HepG2 (cell line): ENCODE results near the gene MTA3. TPM values are rescaled to one million over a fixed set of nuclear protein-coding genes. Genes with fewer than 3 reads are reported as not detected.

ENCODE experiments used
- CBFB ChIP-seq: sonication (generic); formaldehyde crosslinking; IDR thresholded peaks from 2 replicates; pipeline ENCODE4 v1.4.0; 2020; ENCODE audit warnings: missing genetic modification reagents
- CHD4 ChIP-seq: fragments of 200-600 bp; sonication (generic); IDR thresholded peaks from 2 replicates; pipeline ENCODE4 v1.7.0; 2017; ENCODE audit warnings: mild to moderate bottlenecking, low read length, borderline replicate concordance
- CREB1 ChIP-seq, 2 experiments: fragments of 450-650 bp in 1 of 2; IDR thresholded peaks; 2 replicates each; pipeline ENCODE4 v1.6.1; 2016 to 2017; ENCODE audit warnings: control low read depth in 1 of 2, mild to moderate bottlenecking in 1 of 2, missing compliant biosample characterization in 1 of 2, missing genetic modification characterization in 1 of 2
- FOXA1 ChIP-seq, 2 experiments: fragments of 450-650 bp in 1 of 2; sonication (generic) in 1 of 2; formaldehyde crosslinking in 1 of 2; IDR thresholded peaks; 2 replicates each; pipeline versions ENCODE4 v1.4.0 to v1.6.1; 2016 to 2020; ENCODE audit warnings: missing genetic modification reagents in 1 of 2
- HMG20B ChIP-seq: conservative IDR thresholded peaks from 2 replicates; pipeline ENCODE4 v1.6.1; 2016; ENCODE audit warnings: missing genetic modification reagents, missing compliant biosample characterization
- HOXD1 ChIP-seq: sonication (generic); formaldehyde crosslinking; IDR thresholded peaks from 2 replicates; pipeline ENCODE4 v1.5.0; 2020; ENCODE audit warnings: missing genetic modification reagents
- KMT2B ChIP-seq: IDR thresholded peaks from 2 replicates; pipeline ENCODE4 v1.6.1; 2016; ENCODE audit warnings: missing genetic modification reagents, missing compliant biosample characterization
- NFIC ChIP-seq: IDR thresholded peaks from 2 replicates; pipeline ENCODE4 v1.6.1; 2012; ENCODE audit warnings: mild to moderate bottlenecking, low read length, inconsistent platforms
- NKX3-1 ChIP-seq: sonication (generic); formaldehyde crosslinking; IDR thresholded peaks from 2 replicates; pipeline ENCODE4 v1.5.0; 2020; ENCODE audit warnings: missing genetic modification reagents
- NR2F1 ChIP-seq, 2 experiments: fragments of 450-650 bp in 1 of 2; formaldehyde crosslinking in 1 of 2; IDR thresholded peaks; 2 replicates each; pipeline versions ENCODE4 v1.5.0 to v1.6.1; 2016 to 2020; ENCODE audit warnings: mild to moderate bottlenecking in 1 of 2, missing compliant biosample characterization in 1 of 2, missing genetic modification reagents in 1 of 2, moderate library complexity in 1 of 2
- NR2F6 ChIP-seq, 2 experiments: IDR thresholded peaks; 2 replicates each; pipeline ENCODE4 v1.6.1; 2016; ENCODE audit warnings: antibody characterized with exemption in 1 of 2, mild to moderate bottlenecking in 1 of 2
- POGZ ChIP-seq: sonication (generic); formaldehyde crosslinking; IDR thresholded peaks from 2 replicates; pipeline ENCODE4 v1.4.0; 2020; ENCODE audit warnings: mild to moderate bottlenecking, missing genetic modification reagents
- RARG ChIP-seq: sonication (generic); formaldehyde crosslinking; IDR thresholded peaks from 2 replicates; pipeline ENCODE4 v1.4.0; 2020; ENCODE audit warnings: low read depth, mild to moderate bottlenecking, missing genetic modification reagents
- THYN1 ChIP-seq: sonication (generic); formaldehyde crosslinking; IDR thresholded peaks from 2 replicates; pipeline ENCODE4 v1.8.1; 2023; ENCODE audit warnings: low read depth, mild to moderate bottlenecking, moderate library complexity, missing genetic modification reagents, borderline replicate concordance
- YEATS2 ChIP-seq: sonication (generic); formaldehyde crosslinking; IDR thresholded peaks from 2 replicates; pipeline ENCODE4 v1.4.0; 2020; ENCODE audit warnings: missing genetic modification reagents, borderline replicate concordance
- ZFP62 ChIP-seq: sonication (generic); formaldehyde crosslinking; IDR thresholded peaks from 2 replicates; pipeline ENCODE4 v1.4.0; 2020; ENCODE audit warnings: missing genetic modification reagents
- ZNF282 ChIP-seq: fragments of 450-650 bp; IDR thresholded peaks from 2 replicates; pipeline ENCODE4 v1.6.1; 2018; ENCODE audit not compliant: partially characterized antibody
- ZNF296 ChIP-seq: sonication (generic); formaldehyde crosslinking; conservative IDR thresholded peaks from 2 replicates; pipeline ENCODE4 v1.5.0; 2020; ENCODE audit warnings: mild to moderate bottlenecking, missing genetic modification reagents
- ZNF564 ChIP-seq: sonication (generic); formaldehyde crosslinking; IDR thresholded peaks from 2 replicates; pipeline ENCODE4 v1.8.1; 2023; ENCODE audit warnings: mild to moderate bottlenecking, missing genetic modification reagents
- ZNF709 ChIP-seq: sonication (generic); formaldehyde crosslinking; IDR thresholded peaks from 2 replicates; pipeline ENCODE4 v1.5.0; 2020; ENCODE audit warnings: mild to moderate bottlenecking, missing genetic modification reagents
- ZNF766 ChIP-seq: sonication (generic); formaldehyde crosslinking; IDR thresholded peaks from 2 replicates; pipeline ENCODE4 v1.5.0; 2020; ENCODE audit warnings: missing genetic modification reagents, borderline replicate concordance
- ZNF768 ChIP-seq: sonication (generic); formaldehyde crosslinking; IDR thresholded peaks from 2 replicates; pipeline ENCODE4 v1.4.0; 2020; ENCODE audit warnings: missing genetic modification reagents
- ZNF773 ChIP-seq: sonication (generic); formaldehyde crosslinking; IDR thresholded peaks from 2 replicates; pipeline ENCODE4 v1.4.0; 2020; ENCODE audit warnings: missing genetic modification reagents, borderline replicate concordance
- polyA plus RNA-seq, 8 experiments: library from polyadenylated mRNA; depleted of rRNA in 3 of 8; stranded (reverse) in 7 of 8; unstranded in 1 of 8; fragments of >200 nt; fragmentation: Illumina TruSeq in 4 of 8; extraction: Trizol in 4 of 8; gene quantifications; 2 replicates each; pipeline versions ENCODE4 v1.2.1 to v1.2.3, GENCODE V29; 2011 to 2016; ENCODE audit warnings: low read depth in 4 of 8, missing spikeins in 1 of 8, mixed read lengths in 1 of 8; ENCODE audit not compliant: insufficient read depth in 1 of 8
- total RNA-seq, 5 experiments: library from RNA; depleted of rRNA; stranded (reverse); fragments of >200 nt; fragmentation: Illumina TruSeq; extraction: Trizol; gene quantifications; 2 replicates each; pipeline ENCODE4 v1.2.3, GENCODE V29; 2016; ENCODE audit warnings: low read depth in 1 of 5

MTA3 gene
- total and polyA plus RNA-seq, 2 of the 13 experiments (the other 11 are each of a cell fraction or from before 2014, with no cell fraction given): 48.8 to 77.8 TPM

DNA sequence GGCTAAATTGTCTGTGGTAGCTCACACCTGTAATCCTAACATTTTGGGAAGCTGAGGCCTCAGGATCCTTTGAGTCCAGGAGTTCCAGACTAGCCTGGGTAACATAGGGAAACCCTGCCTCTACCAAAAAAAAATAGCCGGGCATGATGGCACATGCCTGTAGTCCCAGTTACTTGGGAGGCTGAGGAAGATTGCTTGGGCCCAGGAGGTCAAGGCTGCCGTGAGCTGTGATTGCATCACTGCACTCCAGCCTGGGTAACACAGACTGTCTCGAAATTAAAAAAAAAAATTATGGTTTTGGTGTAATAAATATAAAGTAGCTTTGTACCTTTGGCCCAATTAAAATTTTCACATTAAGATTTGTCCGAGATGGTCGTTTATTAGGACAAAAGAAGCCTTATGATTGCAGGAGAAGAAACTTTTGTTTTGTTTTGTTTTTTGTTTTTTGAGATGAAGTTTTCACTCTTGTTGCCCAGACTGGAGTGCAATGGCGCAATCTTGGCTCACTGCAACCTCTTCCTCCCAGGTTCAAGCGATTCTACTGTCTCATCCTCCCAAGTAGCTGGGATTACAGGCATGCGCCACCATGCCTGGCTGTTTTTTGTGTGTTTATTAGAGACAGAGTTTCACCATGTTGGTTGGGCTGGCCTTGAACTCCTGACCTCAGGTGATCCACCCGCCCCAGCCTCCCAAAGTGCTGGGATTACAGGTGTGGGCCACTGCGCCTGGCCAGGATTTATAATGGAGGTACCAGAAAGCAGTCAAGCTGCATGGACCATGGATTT is 4.1 kb downstream of the MTA3 start (continued):
- 0 out of 2 replicates have a peak, but pooled peaks have one; percentile 63 for TF ChIP-seq ZNF766
- no peak for TF ChIP-seq ZFP62 (CRISPR knock-in tag)
- TF ChIP-seq CBFB: no peak
- TF ChIP-seq HMG20B (CRISPR knock-in tag): no peak
- TF ChIP-seq CREB1 (IDR thresholded peaks at IDR 0.05): no peak
- TF ChIP-seq CREB1 (CRISPR knock-in tag; IDR thresholded peaks at IDR 0.05): no peak
- TF ChIP-seq KMT2B: no peak
- peak; percentile 46; the same call in 1 of the 2 replicates for TF ChIP-seq NR2F6 (IDR thresholded peaks at IDR 0.05)
- peak; percentile 64 for TF ChIP-seq NR2F6 (CRISPR knock-in tag; IDR thresholded peaks at IDR 0.05)
- no peak for TF ChIP-seq THYN1 (CRISPR knock-in tag)
- no peak for TF ChIP-seq CHD4
- no peak for TF ChIP-seq YEATS2 (CRISPR knock-in tag)
- TF ChIP-seq NKX3-1: no peak
- 0 out of 4 replicates have a peak, but pooled peaks have one; percentile 12 to 28 for TF ChIP-seq NR2F1 (CRISPR knock-in tag; IDR thresholded peaks at IDR 0.05)
- no peak for TF ChIP-seq POGZ
- TF ChIP-seq HOXD1 (CRISPR knock-in tag): no peak
- TF ChIP-seq ZNF768: no peak
- TF ChIP-seq RARG (CRISPR knock-in tag): no peak
- no peak for TF ChIP-seq NFIC
- no peak for TF ChIP-seq ZNF773 (CRISPR knock-in tag)
- TF ChIP-seq ZNF282: no peak
- TF ChIP-seq ZNF709 (CRISPR knock-in tag): no peak
- TF ChIP-seq FOXA1 (IDR thresholded peaks at IDR 0.05): no peak
- TF ChIP-seq FOXA1 (CRISPR knock-in tag; IDR thresholded peaks at IDR 0.05): no peak
- no peak for TF ChIP-seq ZNF296 (CRISPR knock-in tag)
- TF ChIP-seq ZNF564 (CRISPR knock-in tag): no peak
- TF ChIP-seq, all 625 proteins: peak for 19
